Suppressor macrophage treated with lipopolysaccharide for 4 hours (primary cell): ENCODE results near the gene ITCH.
A peak's percentile ranks its signal among the peaks of the same experiment; 100 is the strongest.
"Not testable (repeated sequence)": the region's sequence is repeated elsewhere in the genome, so short reads cannot be mapped to it uniquely, and the experiment has no call there.

Experiments used
- DNase-seq: peaks from one replicate; pipeline ENCODE4 v3.0.0-alpha.2; 2020

ITCH gene

DNA sequence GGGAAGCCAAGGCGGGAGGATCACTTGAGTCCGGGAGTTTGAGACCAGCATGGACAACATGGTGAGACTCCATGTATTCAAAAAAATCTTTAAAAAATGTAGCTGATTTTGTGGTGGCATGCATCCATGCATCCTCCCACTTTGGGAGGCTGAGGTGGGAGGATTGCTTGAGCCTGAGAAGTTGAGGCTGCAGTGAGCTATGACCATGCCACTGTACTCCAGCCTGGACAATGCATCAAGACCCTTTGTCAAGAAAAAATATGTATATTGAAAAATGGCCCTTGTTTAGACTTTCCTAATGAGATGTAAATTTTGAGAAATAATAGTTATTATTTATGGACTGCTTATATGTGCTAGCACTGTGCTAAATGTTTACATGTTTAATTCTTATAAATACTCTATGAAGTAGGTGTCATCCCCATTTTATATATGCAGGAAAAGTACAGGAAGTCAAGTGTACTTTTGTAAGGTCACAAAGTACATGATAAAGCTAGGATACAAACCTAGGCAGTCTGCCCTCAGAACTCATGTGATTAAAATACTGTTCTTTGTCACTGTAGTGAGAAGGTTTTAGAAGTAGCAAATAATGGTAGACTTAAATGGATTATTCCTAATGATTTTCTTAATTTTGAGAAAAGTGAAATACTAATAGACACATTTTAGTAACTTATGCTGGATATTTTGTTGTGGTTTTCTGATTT, 58.8 kb downstream of the ITCH start:
- DNase-seq = no peak

DNA sequence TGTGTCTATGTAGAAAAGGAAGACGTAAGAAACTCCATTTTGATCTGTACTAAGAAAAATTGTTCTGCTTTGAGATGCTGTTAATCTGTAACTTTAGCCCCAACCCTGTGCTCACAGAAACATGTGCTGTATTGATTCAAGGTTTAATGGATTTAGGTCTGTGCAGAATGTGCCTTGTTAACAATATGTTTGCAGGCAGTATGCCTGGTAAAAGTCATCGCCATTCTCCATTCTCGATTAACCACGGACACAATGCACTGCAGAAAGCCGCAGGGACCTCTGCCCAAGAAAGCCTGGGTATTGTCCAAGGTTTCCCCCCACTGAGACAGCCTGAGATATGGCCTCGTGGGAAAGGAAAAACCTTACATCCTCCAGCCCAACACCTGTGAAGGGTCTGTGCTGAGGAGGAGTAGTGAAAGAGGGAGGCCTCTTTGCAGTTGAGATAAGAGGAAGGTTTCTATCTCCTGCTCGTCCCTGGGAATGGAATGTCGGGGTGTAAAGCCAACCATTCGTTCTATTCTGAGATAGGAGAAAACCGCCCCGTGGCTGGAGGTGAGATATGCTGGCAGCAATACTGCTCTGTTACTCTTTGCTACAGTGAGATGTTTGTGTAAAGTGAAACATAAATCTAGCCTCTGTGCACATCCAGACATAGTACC, 62.1 kb downstream of the ITCH start:
- not testable (repeated sequence) for DNase-seq

DNA sequence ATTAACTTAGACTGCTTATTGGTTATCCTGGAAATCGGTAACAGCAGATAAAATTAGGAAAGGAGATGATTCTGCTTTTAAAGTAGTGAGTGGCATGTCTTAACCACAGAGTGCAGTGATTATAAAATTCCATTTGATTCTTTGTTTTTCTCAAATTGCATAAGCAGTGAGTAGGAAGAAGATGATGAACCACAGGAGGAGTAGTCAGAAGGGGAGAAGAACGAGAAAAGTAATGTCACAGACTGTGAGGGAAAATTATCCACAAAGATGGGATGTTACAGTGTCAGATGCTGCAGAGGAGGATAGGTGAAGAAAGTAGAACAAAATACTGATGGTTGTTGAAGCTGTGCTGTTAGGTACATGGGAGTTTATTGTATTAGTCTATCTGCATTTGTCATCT, 63.0 kb downstream of the ITCH start:
- DNase-seq = peak; percentile 10

DNA sequence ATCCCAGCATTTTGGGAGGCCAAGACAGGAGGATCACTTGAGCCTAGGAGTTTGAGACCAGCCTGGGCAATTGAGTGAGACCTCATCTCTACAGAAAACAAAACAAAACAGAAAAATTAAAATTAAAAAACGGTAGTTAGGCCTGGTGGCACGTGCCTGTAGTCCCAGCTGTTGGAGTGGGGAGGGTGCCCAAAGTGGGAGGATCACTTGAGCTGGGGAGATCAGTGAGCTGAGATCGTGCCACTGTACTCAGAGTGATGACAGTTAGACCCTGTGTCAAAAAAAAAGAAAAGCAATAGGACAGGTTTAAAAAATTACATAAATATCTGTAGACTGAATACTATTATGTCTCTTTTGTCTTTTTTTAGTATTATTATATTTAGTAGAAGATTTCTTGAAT, 64.3 kb downstream of the ITCH start:
- no peak for DNase-seq

DNA sequence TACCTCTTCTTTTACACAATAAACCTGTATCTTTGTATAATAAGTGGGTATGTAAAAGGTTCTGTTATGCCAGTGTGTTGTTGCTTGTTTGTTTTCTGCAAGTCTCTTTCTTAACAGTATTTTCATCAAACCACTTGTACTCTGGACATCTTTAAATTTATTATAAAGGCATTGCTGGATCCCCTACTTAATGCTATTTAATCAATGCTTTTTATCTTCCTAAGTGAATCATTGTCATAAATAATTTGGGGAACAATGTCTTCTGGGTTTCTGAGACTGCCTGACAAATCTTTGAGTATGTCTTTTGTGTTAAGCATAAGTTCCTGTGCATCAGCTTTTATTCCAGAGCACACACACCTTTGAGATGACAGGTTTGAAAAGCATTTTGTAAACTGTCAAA, 64.7 kb downstream of the ITCH start:
- no peak for DNase-seq

DNA sequence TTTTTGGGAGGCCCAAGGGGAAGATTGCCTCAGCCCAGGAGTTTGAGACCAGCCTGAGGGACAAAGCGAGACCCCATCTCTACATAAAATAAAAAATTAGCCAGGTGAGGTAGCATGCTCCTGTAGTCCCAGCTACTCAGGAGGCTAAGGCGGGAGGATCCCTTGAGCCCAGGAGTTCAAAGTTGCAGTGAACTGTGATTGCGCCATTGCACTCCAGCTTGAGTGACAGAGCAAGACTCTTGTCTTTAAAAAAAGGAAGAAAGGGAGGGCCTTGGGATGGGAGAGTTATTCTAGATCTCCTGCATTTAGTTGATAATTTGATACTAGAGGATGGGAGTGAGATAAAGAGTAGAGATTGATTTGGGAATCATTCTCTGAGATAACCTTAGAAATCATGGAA, 68.1 kb downstream of the ITCH start:
- DNase-seq = no peak

DNA sequence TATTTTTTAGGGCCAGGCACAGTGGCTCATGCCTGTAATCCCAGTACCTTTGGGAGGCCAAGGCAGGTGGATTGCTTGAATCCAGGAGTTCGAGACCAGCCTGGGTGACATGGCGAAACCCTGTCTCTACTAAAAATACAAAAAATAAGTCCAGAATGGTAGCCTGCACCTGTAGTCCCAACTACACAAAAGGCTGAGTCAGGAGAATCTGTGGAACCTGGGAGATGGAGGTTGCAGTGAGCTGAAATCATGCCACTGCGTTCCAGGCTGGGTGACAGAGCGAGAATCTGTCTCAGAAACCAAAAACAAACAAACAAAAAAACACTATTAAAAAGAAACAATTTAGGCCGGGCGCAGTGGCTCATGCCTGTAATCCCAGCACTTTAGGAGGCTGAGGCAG, 69.6 kb downstream of the ITCH start:
- not testable (repeated sequence) for DNase-seq

DNA sequence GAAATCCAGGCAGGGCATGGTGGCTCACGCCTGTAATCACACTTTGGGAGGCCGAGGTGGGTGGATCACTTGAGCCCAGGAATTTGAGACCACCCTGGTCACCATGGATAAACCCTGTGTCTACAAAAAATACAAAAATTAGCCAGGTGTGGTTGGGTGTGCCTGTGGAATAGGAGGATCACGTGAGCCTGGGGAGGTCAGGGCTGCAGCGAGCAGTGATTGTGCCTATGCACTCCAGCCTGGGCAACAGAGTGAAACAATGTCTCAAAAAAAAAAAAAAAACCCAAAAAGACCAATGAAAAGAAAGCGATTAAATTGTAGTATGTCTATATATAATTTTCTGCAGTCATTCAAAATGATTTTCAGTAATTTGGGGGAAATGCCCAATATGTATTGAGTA, 70.3 kb downstream of the ITCH start:
- DNase-seq = no peak

DNA sequence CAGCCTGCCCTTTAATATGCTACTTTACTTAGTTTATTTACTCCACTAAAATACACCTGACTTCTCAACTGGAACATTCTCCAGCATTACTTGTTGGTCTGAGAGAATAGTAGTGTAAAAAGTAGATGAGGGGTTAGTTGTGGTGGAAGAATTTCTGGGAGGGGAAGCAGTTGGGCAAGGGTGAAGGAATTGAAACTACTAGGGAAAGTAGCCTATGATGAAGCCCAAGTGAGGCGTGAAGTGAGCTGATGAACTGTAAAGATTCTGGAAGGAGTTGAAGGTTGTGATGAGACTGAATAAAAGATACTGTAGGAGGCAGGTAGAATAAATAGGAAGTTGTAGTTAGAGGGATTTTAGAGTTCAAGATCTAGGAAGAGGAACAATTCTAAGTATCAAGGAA, 72.5 kb downstream of the ITCH start:
- peak; percentile 35 for DNase-seq

DNA sequence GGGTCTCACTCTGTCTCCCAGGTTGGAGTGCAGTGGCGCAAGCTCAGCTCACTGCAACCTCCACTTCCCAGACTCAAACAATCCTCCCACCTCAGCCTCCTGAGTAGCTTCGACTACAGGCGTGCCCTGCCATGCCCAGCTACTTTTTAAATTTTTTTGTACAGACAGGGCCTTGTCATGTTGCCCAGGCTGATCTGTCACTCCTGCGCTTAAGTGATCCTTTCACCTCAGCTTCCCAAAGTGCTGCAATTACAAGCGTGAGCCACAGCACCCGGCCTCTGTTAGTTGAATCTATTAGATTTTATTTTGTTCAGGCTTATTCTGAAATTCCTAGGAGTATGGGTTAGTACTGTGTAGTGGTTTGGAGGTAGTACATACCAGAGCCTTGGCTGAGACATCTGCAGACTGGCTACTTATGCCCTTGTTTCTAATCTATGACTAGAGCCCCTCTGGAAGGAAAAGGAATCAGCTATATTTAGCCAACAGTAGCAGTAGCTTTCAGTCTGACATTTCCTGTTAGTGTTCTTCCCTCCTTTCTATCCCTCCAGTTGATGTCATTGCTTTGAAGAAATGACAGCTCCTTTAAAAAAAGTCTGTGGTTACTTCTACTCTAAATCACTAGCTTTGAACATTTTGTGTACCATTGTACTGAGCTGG, 74.4 kb downstream of the ITCH start:
- DNase-seq = no peak

DNA sequence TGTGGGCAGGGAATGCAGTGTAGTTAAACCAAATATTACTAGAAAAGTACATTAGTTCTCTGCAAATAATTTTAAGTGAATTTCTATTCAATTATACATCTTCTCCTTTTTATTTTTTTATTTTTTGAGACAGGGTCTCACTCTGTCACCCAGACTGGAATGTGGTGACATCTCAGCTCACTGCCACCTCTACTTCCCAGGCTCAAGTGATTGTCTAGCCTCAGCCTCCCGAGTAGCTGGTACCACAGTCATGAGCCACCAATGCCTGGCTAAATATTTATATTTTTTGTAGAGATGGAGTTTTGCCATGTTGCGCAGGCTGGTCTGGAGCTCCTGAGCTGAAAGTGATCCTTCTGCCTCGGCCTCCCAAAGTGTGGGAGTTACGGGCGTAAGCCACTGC, 76.1 kb downstream of the ITCH start:
- DNase-seq = no peak

DNA sequence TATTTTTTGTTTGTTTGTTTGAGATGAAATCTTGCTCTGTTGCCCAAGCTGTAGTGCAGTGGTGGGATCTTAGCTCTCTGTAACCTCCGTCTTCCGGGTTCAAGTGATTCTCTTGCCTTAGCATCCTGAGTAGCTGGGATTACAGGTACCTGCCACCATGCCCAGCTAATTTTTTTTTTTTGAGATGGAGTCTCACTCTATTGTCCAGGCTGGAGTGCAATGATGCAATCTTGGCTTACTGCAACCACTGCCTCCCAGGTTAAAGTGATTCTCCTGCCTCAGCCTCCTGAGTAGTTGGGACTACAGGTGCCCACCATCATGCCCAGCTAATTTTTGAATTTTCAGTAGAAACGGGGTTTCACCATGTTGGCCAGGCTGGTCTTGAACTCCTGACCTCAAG, 78.3 kb downstream of the ITCH start:
- not testable (repeated sequence) for DNase-seq

DNA sequence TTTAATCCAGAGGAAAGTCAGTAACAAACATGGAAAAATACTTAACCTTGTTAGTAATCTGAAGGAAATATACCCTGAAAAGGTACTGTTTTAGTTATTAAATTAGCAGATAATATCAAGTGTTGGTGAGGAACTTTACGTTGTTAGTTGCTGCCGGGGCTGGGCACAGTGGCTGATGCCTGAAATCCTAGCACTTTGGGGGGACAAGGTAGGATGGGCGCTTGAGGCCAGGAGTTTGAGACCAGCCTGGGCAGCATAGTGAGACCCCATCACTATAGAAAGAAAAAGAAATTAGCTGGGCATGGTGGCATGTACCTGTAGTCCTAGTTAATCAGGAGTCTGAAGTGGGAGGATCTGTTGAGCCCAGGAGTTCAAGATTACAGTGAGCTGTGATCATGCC, 80.5 kb downstream of the ITCH start:
- no peak for DNase-seq

DNA sequence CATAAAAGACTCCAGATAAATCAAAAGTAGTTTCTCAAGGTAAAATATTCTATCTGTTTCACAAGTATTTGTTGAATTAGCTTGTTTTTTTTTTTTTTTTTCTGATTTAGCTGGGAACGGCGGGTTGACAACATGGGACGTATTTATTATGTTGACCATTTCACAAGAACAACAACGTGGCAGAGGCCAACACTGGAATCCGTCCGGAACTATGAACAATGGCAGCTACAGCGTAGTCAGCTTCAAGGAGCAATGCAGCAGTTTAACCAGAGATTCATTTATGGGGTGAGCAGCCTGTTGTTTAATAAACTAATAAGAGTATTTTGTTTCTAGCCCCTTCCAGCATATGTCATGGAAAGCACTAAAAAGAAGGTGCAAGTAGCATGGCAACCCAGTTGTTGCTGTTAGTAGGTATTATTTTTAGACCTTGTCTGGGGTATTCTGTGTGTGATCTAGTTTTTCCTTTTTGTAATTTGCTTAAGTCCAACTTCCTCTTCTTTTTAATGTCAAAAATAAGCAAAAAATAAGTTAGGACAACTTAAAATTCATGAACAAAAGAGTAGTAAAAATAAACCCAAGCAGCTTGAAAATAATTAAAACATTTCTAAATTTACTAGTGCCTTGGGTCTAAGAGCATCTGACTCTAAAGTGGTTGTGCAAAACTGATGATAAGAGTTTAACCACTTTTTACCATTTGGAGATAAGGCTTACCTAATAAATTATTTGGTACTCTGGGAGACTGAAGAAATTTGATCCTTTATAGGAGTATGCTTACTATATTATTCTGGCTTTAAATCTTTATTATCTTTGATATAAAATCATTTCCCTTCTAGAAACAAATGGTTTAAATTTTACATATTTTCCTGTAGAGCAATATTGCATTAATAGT, 82.3 kb downstream of the ITCH start:
- DNase-seq = no peak

DNA sequence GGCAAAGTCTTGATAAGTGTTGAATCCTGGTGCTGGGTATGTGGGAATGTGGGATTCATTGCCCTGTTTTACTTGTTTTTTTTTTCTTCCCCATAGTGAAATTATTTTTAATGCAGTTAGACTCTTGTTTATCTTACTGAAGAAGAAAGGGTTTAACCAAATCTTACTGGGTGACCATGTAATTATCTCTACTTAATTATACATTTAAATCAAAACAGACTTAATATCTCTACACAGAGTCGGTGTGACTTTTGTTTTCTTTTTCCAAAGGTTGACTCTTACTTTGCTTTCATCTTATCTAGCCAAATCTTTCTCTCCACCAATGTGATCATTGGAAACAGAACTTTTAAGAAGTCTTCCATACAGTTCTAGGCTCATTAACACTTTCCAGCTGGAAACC, 85.4 kb downstream of the ITCH start:
- DNase-seq = no peak

DNA sequence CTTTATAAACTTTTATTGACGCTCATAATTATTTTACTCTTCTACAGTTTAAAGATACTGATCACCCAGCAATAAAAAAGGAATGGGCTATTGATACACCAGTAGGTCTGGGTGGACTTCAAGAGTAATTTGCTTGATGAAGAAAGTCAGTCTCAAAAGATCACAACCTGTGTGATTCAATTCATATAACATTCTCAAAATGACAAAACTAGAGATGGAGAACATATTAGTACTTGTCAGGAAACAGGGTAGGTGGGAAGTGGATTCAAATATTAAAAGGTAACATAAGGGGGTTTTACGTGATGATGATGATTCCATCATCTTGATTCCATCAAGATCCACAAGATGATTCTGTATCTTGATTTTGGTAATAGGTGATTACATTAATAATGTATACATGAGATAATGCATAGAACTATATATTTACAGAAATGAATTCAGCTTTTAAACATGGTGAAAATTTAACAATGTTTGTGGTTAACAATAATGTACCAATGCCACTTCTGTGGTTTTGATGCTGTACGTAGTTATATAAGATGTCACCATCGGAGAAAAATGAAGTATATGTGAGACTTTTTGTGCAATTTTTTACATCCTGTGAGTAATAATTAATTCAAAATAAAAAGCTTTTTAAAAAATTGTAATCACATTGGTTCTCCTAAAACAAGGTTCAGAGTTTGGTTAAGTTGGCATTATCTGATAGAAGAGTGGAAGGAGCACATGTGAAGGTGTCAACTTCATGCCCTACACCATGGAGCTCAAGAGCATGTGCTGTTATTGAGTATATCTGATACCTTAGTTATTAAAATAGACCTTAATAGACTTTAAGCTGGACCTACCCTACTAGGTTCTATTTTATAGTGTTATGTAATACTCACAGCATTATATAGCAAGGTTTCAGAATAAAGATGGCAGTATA, 86.9 kb downstream of the ITCH start:
- DNase-seq = no peak

DNA sequence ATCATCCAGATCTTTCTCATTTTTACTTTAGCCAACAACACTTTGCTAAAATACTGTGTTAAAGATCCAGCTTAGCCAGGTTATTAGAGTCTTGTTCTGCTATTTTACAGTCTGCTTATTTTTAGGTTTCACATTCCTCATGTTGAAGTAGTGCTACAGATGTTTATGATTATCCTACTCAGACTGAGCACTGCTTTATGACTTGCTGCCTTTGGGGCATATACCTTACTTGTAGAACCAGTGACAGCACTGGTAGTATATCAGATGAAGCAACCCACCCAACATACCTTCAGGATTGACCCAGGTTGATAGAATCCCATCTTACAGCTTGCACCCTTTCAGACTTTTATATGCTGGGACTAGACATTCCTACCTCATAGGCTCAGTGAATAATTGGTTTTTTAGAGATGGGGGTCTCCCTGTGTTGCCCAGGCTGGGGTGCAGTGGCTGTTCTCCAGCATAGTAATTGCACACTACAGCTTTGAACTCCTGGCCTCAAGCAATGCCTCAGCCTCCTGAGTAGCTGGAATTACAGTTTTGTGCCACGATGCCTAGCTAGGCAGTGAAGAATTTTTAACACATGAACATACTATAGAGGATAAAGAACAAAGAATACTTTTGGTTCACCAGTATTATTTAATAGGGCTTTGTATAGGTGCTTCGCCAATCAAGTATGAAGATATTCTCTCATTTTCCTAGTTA, 89.4 kb downstream of the ITCH start:
- no peak for DNase-seq

DNA sequence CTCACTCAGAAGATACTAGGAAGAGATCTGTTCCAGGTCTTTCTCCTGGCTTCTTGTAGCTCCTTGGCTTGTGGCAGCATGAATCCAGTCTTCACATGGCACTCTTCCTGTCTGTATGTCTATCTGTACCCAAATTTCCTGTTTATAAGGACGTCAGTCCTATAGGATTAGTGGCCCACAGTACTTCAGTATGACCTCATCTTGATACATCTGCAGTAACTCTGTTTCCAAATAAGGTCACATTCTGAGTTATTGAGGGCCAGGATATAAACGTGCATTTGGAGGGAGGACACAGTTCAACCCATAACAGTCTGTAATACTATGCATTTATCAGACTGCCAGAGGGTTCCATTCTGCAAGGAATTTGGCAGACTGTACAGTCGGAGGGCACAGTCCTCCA, 95.6 kb downstream of the ITCH start:
- no peak for DNase-seq

DNA sequence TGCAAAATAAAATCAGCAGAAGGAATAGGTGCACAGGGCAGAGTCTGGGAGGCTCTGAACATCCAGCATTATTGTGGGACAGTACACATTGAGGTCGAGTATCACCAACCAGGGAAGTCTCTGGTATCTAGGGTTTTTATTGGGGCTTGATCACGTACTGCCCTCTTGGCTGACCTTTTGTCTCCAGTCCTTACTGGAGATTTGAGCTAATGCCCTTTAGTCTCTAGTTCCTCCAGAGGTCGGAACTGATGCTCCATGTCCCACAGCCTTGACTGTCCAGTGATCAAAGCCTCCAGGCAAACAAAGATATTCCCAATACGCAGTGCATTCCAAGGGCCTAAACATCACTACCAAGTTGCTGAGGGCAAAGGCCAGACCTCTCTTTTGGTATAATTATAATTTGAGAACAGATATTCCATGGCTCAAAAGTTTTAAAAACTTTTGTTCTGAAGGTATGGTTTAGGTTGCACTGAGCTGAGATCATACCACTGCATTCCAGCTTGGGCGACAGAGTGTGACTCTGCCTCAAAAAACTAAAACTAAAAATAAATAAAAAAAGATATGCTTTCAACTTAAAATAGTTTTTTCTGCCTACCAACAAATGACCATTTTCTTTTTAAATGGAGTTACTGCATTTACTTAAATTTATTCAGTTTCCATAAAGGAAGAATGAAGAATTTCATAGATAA, 96.3 kb downstream of the ITCH start:
- no peak for DNase-seq

DNA sequence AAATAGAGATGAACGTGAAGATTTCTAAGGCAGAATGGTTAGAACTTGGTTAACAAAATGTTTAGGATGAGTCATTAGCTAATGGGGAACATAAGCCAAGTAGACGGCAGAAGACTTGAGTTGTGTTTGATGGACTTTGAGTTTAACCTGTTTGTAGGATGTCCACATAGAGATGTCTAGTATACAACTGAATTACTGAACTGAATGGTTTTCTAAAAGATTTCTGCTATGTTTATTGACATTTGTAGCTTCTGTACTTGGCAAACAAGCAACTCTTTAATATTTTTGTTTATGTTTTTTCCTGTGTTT, 98.7 kb downstream of the ITCH start:
- no peak for DNase-seq

DNA sequence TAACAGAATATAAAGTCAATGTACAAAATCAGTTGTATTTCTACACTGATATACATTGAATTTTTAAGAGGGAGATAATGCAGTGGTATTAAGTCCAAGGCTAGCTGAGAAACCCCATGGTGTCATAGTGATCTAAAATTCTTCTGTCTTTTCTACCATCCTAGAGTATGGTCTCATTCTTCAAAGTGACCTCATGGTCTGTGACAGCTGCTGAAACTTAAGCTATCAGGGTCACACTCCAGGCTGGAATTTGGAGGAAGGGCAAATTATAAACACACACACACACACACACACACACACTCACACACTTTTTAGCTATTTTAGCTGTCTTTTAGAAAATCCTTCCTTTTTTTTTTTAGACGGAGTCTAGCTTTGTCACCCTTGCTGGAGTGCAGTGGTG, 105.9 kb downstream of the ITCH start:
- no peak for DNase-seq
